NCI-H526 treated with DMSO at 0.1 percent for 48 hours (cell line): ENCODE data around the gene PTCH1.

Experiments used
- DNase-seq: peaks from one replicate; lab custom pipeline; 2025; lab: John Stamatoyannopoulos, UW

Gene PTCH1

GRCh38 chr9:95511952-95512708 is 4.6 kb downstream of the PTCH1 start:
- peak; percentile 11 for DNase-seq

- no peak for DNase-seq
These were observed 5.2 kb downstream of the PTCH1 start for GRCh38 chr9:95511616-95511931.

GRCh38 chr9:95510709-95511615 is 5.8 kb downstream of the PTCH1 start:
- peak; percentile 84 for DNase-seq

- no peak for DNase-seq
These were observed 6.7 kb downstream of the PTCH1 start for GRCh38 chr9:95509851-95510708.

- peak; percentile 61 for DNase-seq
These were observed 7.6 kb downstream of the PTCH1 start for GRCh38 chr9:95508968-95509850.

- no peak for DNase-seq
These were observed 8.4 kb downstream of the PTCH1 start for GRCh38 chr9:95508242-95508967.

GRCh38 chr9:95507464-95508241 is 9.1 kb downstream of the PTCH1 start:
- peak; percentile 58 for DNase-seq

GRCh38 chr9:95506678-95507463 is 9.9 kb downstream of the PTCH1 start:
- DNase-seq, result peak; percentile 26

- no peak for DNase-seq
These were observed 10.4 kb downstream of the PTCH1 start for GRCh38 chr9:95506428-95506677.

- peak; percentile 32 for DNase-seq
These were observed 10.9 kb downstream of the PTCH1 start for GRCh38 chr9:95505717-95506427.

- no peak for DNase-seq
These were observed 11.6 kb downstream of the PTCH1 start for GRCh38 chr9:95505072-95505716.

GRCh38 chr9:95504053-95504963 is 12.5 kb downstream of the PTCH1 start:
- DNase-seq, result no peak

GRCh38 chr9:95503369-95503768 is 13.4 kb downstream of the PTCH1 start:
- DNase-seq, result no peak

GRCh38 chr9:95502248-95502647 is 14.5 kb downstream of the PTCH1 start:
- DNase-seq, result no peak

- DNase-seq, result no peak
These were observed 16.9 kb downstream of the PTCH1 start for GRCh38 chr9:95499847-95500246.

GRCh38 chr9:95499046-95499676 is 17.6 kb downstream of the PTCH1 start:
- no peak for DNase-seq

- DNase-seq, result no peak
These were observed 18.1 kb downstream of the PTCH1 start for GRCh38 chr9:95498641-95499040.
